ENCODE data around the gene DCLK3.

DCLK3 gene

GRCh38 chr3:36705015-36705414, 59.3 kb downstream of the DCLK3 start:
- DNase-seq = no peak

- DNase-seq = no peak
Observed at GRCh38 chr3:36704280-36704679, 60.1 kb downstream of the DCLK3 start.

- DNase-seq = no peak
Observed at GRCh38 chr3:36701249-36701572, 63.1 kb downstream of the DCLK3 start.

GRCh38 chr3:36700537-36701248, 63.7 kb downstream of the DCLK3 start:
- peak; percentile 34 to 56 for DNase-seq

- DNase-seq = no peak
Observed at GRCh38 chr3:36698314-36698713, 66.0 kb downstream of the DCLK3 start.

GRCh38 chr3:36697229-36698001, 66.9 kb downstream of the DCLK3 start:
- DNase-seq = no peak

- DNase-seq = no peak
Observed at GRCh38 chr3:36696799-36697198, 67.6 kb downstream of the DCLK3 start.

GRCh38 chr3:36695769-36696137, 68.6 kb downstream of the DCLK3 start:
- DNase-seq = no peak

GRCh38 chr3:36695113-36695768, 69.1 kb downstream of the DCLK3 start:
- DNase-seq = no peak

GRCh38 chr3:36693670-36694069, 70.7 kb downstream of the DCLK3 start:
- no peak for DNase-seq

- no peak for DNase-seq
Observed at GRCh38 chr3:36689560-36689959, 74.8 kb downstream of the DCLK3 start.

GRCh38 chr3:36688815-36689214, 75.5 kb downstream of the DCLK3 start:
- no peak for DNase-seq

- DNase-seq = no peak
Observed at GRCh38 chr3:36686516-36686915, 77.8 kb downstream of the DCLK3 start.

GRCh38 chr3:36681867-36682266, 82.5 kb downstream of the DCLK3 start:
- DNase-seq = no peak

- no peak for DNase-seq
Observed at GRCh38 chr3:36680952-36681351, 83.4 kb downstream of the DCLK3 start.

GRCh38 chr3:36679384-36680200, 84.8 kb downstream of the DCLK3 start:
- DNase-seq = no peak

- no peak for DNase-seq
Observed at GRCh38 chr3:36678216-36679013, 85.9 kb downstream of the DCLK3 start.

GRCh38 chr3:36677331-36678007, 86.9 kb downstream of the DCLK3 start:
- DNase-seq = no peak

- DNase-seq = no peak
Observed at GRCh38 chr3:36674816-36675215, 89.5 kb downstream of the DCLK3 start.

- DNase-seq = no peak
Observed at GRCh38 chr3:36669764-36670163, 94.6 kb downstream of the DCLK3 start.

- no peak for DNase-seq
Observed at GRCh38 chr3:36666166-36666565, 98.2 kb downstream of the DCLK3 start.

Data from SHP77 (cell line).